Right lobe of liver (tissue), 4 donors: Measurements from ENCODE around the gene KCNT2.

Experiments
- POLR2A ChIP-seq: fragments of 450-650 bp; IDR thresholded peaks from one replicate; pipeline ENCODE4 v1.6.1; 2017; ENCODE audit warnings: antibody characterized with exemption, mild to moderate bottlenecking
- TF ChIP-seq, protein P1 (sequence below), 4 donors: fragments of 200-600 bp in 3 of 4; fragments of 450-650 bp in 1 of 4; IDR thresholded peaks; one replicate each; pipeline versions ENCODE4 v1.5.1 to v1.8.0; 2016 to 2022; ENCODE audit warnings: antibody characterized with exemption in 4 of 4, mild to moderate bottlenecking in 2 of 4
- donor health status: DM: no; HTN: no; CAD: no.
- donor health status: DM: no; HTN: no; CAD: no.
- donor health status: DM: no; HTN: yes; CAD: no.

DNA sequence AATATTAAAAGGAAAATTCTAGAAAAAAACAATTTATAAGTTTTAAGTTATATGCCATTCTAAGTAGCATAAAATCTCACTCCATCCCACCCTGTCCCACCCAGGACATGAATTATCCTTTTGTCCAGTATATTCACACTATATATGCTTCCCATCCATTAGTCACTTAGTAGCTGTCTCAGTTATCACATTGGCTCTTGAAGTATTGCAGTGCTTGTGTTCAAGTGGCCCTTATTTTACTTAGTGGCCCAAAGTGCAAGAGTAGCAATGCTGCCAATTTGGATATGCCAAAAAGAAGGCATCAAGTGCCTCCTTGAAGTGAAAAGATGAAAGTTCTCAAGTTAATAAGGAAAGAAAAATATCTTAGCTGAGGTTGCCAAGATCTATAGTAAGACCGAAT, 192.3 kb downstream of the KCNT2 start:
- TF ChIP-seq, protein P1, sequence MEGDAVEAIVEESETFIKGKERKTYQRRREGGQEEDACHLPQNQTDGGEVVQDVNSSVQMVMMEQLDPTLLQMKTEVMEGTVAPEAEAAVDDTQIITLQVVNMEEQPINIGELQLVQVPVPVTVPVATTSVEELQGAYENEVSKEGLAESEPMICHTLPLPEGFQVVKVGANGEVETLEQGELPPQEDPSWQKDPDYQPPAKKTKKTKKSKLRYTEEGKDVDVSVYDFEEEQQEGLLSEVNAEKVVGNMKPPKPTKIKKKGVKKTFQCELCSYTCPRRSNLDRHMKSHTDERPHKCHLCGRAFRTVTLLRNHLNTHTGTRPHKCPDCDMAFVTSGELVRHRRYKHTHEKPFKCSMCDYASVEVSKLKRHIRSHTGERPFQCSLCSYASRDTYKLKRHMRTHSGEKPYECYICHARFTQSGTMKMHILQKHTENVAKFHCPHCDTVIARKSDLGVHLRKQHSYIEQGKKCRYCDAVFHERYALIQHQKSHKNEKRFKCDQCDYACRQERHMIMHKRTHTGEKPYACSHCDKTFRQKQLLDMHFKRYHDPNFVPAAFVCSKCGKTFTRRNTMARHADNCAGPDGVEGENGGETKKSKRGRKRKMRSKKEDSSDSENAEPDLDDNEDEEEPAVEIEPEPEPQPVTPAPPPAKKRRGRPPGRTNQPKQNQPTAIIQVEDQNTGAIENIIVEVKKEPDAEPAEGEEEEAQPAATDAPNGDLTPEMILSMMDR (IDR thresholded peaks at IDR 0.05) = no peak
- no peak for TF ChIP-seq POLR2A
